Progenitor cell of endocrine pancreas (in vitro differentiated cells): ENCODE results near the gene MAP3K3. TPM values are rescaled to one million over a fixed set of nuclear protein-coding genes. Genes with fewer than 3 reads are reported as not detected.

Experiments used
- DNase-seq: peaks from one replicate; pipeline ENCODE4 v3.0.0; 2021; ENCODE audit warnings: low spot score; ENCODE audit not compliant: unreplicated experiment
- H3K27ac Mint-ChIP-seq: 2 replicates; pipeline ENCODE4 v1.8.0; 2021; ENCODE audit warnings: mild to moderate bottlenecking, moderate library complexity, mixed read lengths
- H3K27me3 Mint-ChIP-seq: 2 replicates; pipeline ENCODE4 v1.8.0; 2021; ENCODE audit warnings: mixed read lengths
- H3K36me3 Mint-ChIP-seq: 2 replicates; pipeline ENCODE4 v1.8.0; 2022; ENCODE audit warnings: mixed read lengths; ENCODE audit not compliant: insufficient read depth
- H3K4me1 Mint-ChIP-seq: 2 replicates; pipeline ENCODE4 v1.8.0; 2021; ENCODE audit warnings: low read depth, mixed read lengths
- H3K4me3 Mint-ChIP-seq: 2 replicates; pipeline ENCODE4 v1.8.0; 2021; ENCODE audit warnings: low read depth, mild to moderate bottlenecking, moderate library complexity, mixed read lengths
- H3K9me3 Mint-ChIP-seq: 2 replicates; pipeline ENCODE4 v1.8.0; 2021; ENCODE audit warnings: low read depth, mixed read lengths
- CTCF ChIP-seq: fragments of 200-600 bp; sonication (generic); IDR thresholded peaks from one replicate; pipeline ENCODE4 v1.5.0; 2021; ENCODE audit warnings: antibody characterized with exemption, mild to moderate bottlenecking; ENCODE audit not compliant: unreplicated experiment
- total RNA-seq: library from RNA; stranded (reverse); gene quantifications from 2 replicates; pipeline ENCODE4 v1.2.1, GENCODE V29; 2021

Gene MAP3K3
- total RNA-seq, 1 donor from 2014 or later: 19.1 TPM

DNA sequence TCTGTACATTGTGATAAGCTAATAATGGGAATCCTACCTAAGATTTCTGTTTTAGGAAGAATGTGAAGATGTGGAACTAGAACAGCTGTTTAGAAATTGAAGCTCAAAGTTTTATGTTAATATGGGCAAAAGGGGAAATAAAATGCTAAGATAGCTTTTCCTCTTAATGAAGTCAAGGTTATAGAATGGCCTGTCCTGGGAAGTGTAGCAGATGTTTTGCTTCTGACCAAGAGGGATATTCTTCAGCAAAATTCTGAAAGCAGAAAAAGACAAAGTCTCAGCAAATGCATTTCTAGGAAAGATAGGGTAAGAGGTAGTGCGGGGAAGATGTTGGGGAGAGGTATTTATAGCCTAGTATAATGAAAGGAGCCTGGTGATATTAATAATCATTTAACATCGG lies 13.1 kb downstream of the MAP3K3 start:
- no peak for DNase-seq
- H3K27me3 Mint-ChIP-seq: no peaks in the 10 kb centered on the region
- peaks cover 5% of the 10 kb centered on the region for H3K36me3 Mint-ChIP-seq
- H3K4me3 Mint-ChIP-seq: no peak overlapping the region
- H3K9me3 Mint-ChIP-seq: no peaks in the 10 kb centered on the region
- no peak overlapping the region for H3K27ac Mint-ChIP-seq
- H3K4me1 Mint-ChIP-seq: peaks cover 5% of the 10 kb centered on the region
- TF ChIP-seq CTCF: no peak

GRCh38 chr17:63635787-63636186 lies 13.6 kb downstream of the MAP3K3 start:
- peaks cover 5% of the 10 kb centered on the region for H3K4me1 Mint-ChIP-seq
- no peak for DNase-seq
- TF ChIP-seq CTCF: no peak
- no peaks in the 10 kb centered on the region for H3K27me3 Mint-ChIP-seq
- H3K27ac Mint-ChIP-seq: no peak overlapping the region
- H3K36me3 Mint-ChIP-seq: peaks cover 5% of the 10 kb centered on the region
- H3K4me3 Mint-ChIP-seq: no peak overlapping the region
- H3K9me3 Mint-ChIP-seq: no peaks in the 10 kb centered on the region

GRCh38 chr17:63639125-63639524 lies 16.9 kb downstream of the MAP3K3 start:
- H3K4me1 Mint-ChIP-seq: peaks cover 5% of the 10 kb centered on the region
- no peaks in the 10 kb centered on the region for H3K27me3 Mint-ChIP-seq
- H3K4me3 Mint-ChIP-seq: no peak overlapping the region
- TF ChIP-seq CTCF: no peak
- no peaks in the 10 kb centered on the region for H3K9me3 Mint-ChIP-seq
- DNase-seq: no peak
- peak overlapping the region; percentile 48 for H3K27ac Mint-ChIP-seq
- H3K36me3 Mint-ChIP-seq: peaks cover 2% of the 10 kb centered on the region

DNA sequence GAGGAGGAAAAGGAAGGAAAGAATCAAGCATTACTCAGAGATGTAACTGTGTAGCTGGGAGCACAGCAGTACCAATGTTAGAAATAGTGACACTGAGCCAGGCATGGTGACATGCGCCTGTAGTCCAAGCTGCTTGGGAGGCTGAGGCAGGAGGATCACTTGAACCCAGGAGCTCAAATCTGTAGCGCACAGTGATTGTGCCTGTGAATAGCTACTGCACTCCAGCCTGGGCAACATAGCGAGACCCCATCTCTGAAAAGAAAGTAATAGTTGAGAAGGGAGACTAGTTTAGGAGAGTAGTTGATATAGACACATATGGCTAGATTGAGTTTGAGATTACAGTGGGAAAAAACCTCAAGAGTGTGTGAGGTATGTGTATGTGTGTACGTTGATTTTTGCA lies 17.8 kb downstream of the MAP3K3 start:
- Mint-ChIP-seq H3K9me3 (no peaks in the 10 kb centered on the region), H3K27ac (no peak overlapping the region), H3K27me3 (no peaks in the 10 kb centered on the region), H3K4me3 (no peak overlapping the region), H3K4me1 (peaks cover 4% of the 10 kb centered on the region), H3K36me3 (peaks cover 1% of the 10 kb centered on the region)
- no peak for DNase-seq
- no peak for TF ChIP-seq CTCF

GRCh38 chr17:63641692-63642448 lies 19.7 kb downstream of the MAP3K3 start:
- H3K27me3 Mint-ChIP-seq: no peaks in the 10 kb centered on the region
- peaks cover 4% of the 10 kb centered on the region for H3K4me1 Mint-ChIP-seq
- no peak for DNase-seq
- H3K4me3 Mint-ChIP-seq: no peak overlapping the region
- TF ChIP-seq CTCF: no peak
- H3K27ac Mint-ChIP-seq: no peak overlapping the region
- no peaks in the 10 kb centered on the region for H3K36me3 Mint-ChIP-seq
- H3K9me3 Mint-ChIP-seq: no peaks in the 10 kb centered on the region
